Measurements from ENCODE around the gene G3BP1.
A peak's percentile ranks its signal among the peaks of the same experiment; 100 is the strongest.
"Not testable (repeated sequence)": the region's sequence is repeated elsewhere in the genome, so short reads cannot be mapped to it uniquely, and the experiment has no call there.

The G3BP1 gene

GRCh38 chr5:151819830-151820229 is 48.1 kb downstream of the G3BP1 start:
- no peak overlapping the region for H3K4me3 ChIP-seq (ENCODE audit: low read depth, low read length)
- no peak for TF ChIP-seq CTCF (IDR thresholded peaks at IDR 0.05; ENCODE audit: insufficient read depth, low read depth, low read length, missing control alignments)
- DNase-seq (ENCODE audit: low read depth), result no peak

DNA sequence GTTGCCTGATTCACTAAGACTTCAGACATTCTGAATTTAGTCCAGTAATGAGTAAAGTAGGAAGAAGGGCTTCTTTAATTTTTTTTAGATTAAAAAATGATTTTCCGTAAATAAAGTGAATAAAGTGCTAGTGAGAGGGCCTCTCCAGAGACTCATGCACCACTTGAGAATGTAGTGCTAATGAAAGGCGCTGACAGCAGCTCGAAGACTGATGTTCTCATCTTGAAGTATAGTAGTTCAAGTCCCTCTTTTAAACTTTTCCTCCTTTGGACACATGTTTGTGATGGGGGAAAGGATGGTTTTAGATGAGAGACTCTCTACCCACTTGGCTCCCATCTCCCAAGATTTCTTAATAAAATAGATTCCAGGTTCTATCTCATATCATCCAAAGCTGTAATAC is 48.5 kb downstream of the G3BP1 start:
- no peak overlapping the region for H3K4me3 ChIP-seq (ENCODE audit: low read depth, low read length)
- DNase-seq (ENCODE audit: low read depth), result no peak
- no peak for TF ChIP-seq CTCF (IDR thresholded peaks at IDR 0.05; ENCODE audit: insufficient read depth, low read depth, low read length, missing control alignments)

DNA sequence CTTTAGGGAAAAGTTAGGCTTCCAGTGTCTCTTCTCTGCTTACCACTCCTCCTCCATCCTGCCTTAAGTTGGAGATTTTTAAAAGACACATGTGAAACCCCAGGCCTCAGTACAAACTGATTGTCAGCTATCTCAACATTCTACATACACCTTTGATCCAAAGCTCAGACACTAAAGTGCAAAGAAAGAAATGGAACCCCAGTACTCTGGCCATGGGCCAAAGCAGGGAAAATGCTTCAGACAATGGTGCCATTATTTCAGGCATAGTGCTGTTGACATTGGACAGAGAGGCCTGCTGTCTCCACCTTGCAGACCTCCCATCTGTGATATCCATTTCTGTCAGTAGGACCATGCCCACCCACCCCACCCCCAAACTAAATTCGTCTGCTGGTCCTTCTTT is 49.1 kb downstream of the G3BP1 start:
- no peak for TF ChIP-seq CTCF (IDR thresholded peaks at IDR 0.05; ENCODE audit: insufficient read depth, low read depth, low read length, missing control alignments)
- no peak overlapping the region for H3K4me3 ChIP-seq (ENCODE audit: low read depth, low read length)
- no peak for DNase-seq (ENCODE audit: low read depth)

DNA sequence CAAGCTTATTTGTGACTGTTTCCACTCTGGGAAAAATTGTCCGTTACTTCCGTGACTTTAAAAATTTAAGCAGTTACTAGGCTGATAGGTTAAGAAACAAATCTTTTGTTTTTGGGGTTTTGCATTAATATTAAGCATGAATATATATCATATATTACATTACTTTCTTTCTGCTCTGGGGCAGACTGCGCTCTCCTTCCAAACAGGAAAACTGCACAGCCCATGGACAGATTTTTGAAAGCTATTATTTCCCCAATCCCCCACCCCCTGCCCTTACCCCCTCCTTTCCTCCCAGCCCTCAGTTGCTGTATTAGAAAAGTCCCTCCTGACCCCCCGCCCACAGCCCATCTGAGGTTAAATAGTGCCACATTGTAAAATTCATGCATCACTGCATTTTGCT is 50.4 kb downstream of the G3BP1 start:
- H3K4me3 ChIP-seq (ENCODE audit: low read depth, low read length), result no peak overlapping the region
- no peak for DNase-seq (ENCODE audit: low read depth)
- TF ChIP-seq CTCF (IDR thresholded peaks at IDR 0.05; ENCODE audit: insufficient read depth, low read depth, low read length, missing control alignments), result no peak

GRCh38 chr5:151825445-151825844 is 53.7 kb downstream of the G3BP1 start:
- no peak overlapping the region for H3K4me3 ChIP-seq (ENCODE audit: low read depth, low read length)
- TF ChIP-seq CTCF (IDR thresholded peaks at IDR 0.05; ENCODE audit: insufficient read depth, low read depth, low read length, missing control alignments), result peak; percentile 82
- DNase-seq (ENCODE audit: low read depth), result peak; percentile 61

GRCh38 chr5:151829370-151829769 is 57.6 kb downstream of the G3BP1 start:
- no peak for TF ChIP-seq CTCF (IDR thresholded peaks at IDR 0.05; ENCODE audit: insufficient read depth, low read depth, low read length, missing control alignments)
- DNase-seq (ENCODE audit: low read depth), result no peak
- H3K4me3 ChIP-seq (ENCODE audit: low read depth, low read length), result no peak overlapping the region

DNA sequence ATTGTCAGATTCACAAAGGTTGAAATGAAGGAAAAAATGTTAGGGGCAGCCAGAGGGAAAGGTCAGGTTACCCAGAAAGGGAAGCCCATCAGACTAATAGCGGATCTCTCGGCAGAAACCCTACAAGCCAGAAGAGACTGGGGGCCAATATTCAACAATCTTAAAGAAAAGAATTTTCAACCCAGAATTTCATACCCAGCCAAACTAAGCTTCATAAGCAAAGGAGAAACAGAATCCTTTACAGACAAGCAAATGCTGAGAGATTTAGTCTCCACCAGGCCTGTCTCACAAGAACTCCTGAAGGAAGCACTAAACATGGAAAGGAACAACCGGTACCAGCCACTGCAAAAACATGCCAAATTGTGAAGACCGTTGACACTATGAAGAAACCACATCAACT is 61.1 kb downstream of the G3BP1 start:
- H3K4me3 ChIP-seq (ENCODE audit: low read depth, low read length); DNase-seq (ENCODE audit: low read depth): not testable (repeated sequence)

DNA sequence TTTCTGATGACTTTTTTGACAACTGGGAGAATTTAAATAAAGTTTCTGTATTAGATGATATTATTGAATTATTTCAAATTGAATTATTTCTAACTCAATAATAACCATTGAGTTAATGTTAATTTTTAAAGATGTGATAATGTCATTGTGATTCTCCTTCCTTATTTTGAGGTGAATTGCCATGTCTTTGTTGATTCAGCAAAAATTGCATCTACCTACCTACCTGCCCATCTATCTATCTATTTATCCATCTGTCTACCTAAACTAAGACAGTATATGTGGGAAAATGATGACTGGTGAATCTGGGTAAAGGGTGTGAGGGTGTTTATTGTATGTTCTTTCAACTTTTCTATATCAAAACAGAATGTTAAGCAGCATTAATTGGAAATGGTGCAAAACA is 75.0 kb downstream of the G3BP1 start:
- no peak for TF ChIP-seq CTCF (IDR thresholded peaks at IDR 0.05; ENCODE audit: insufficient read depth, low read depth, low read length, missing control alignments)

More for the DNA sequence above, 75.0 kb downstream of the G3BP1 start:
- no peak for DNase-seq (ENCODE audit: low read depth)
- H3K4me3 ChIP-seq (ENCODE audit: low read depth, low read length), result no peak overlapping the region
